SH-SY5Y (cell line): ENCODE results near the gene ANKMY1.

Experiments used
- GATA2 ChIP-seq: IDR thresholded peaks from 2 replicates; pipeline ENCODE4 v1.6.1; 2011; ENCODE audit warnings: mild to moderate bottlenecking, low read depth, low read length
- GATA3 ChIP-seq: IDR thresholded peaks from 2 replicates; pipeline ENCODE4 v1.6.1; 2011; ENCODE audit warnings: low read depth, mild to moderate bottlenecking, low read length, moderate library complexity

DNA sequence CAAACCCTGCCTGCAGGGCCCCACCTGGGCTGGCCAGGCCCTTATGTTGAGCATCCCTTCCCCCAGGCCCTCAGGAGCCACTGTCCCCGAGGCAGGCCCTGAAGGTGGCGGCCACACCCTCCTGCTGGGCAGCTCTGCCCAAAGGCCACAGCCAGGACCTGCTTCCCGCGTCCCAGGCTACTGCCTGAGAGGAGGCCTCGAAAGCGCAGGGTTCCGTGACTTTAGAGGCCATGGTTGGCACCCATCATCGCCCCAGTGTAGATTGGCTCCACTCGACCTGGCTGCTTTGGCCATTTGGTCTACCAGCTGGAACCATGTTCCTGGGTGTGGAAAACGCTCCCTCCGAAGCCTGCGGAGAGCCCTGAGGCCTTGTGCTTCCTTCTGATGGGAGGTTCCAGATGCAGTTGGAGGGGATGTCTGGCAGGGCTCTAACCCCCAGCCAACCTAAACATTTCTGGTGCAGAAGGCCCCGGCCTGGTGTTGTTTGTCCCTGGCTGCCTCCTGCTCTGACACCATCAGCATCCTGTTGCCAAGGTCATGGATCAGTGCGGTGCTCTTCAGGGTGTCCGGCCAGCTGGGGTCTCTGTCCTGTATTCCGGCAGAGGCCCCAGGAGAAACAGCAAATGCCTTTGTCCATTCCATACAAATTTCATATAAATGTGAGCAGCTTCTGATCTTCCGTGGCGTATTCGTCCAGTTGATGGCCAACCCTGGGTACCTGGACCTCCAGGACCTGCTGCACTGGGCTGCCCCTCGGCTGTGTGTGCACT is 43.5 kb upstream of the ANKMY1 start:
- TF ChIP-seq GATA2 (no peak), GATA3 (no peak)
